Fibroblast of lung (primary cell): ENCODE data around the gene POLE3.

Experiments
- CTCF ChIP-seq, 2 donors: IDR thresholded peaks in 1 of 2; conservative IDR thresholded peaks in 1 of 2; 1 replicate in 1 of 2; 2 replicates in 1 of 2; pipeline ENCODE4 v1.5.1; 2011 to 2012; ENCODE audit warnings: low read length in 2 of 2, control low read depth in 1 of 2, inconsistent platforms in 1 of 2, low read depth in 1 of 2, mild to moderate bottlenecking in 1 of 2
- EZH2 ChIP-seq: IDR thresholded peaks from 2 replicates; pipeline ENCODE4 v1.5.1; 2012; ENCODE audit warnings: low read length, control low read depth, mild to moderate bottlenecking; ENCODE audit errors: missing control alignments

- TF ChIP-seq CTCF (conservative IDR thresholded peaks at IDR 0.05 in 1 of 2, IDR thresholded peaks at IDR 0.05 in 1 of 2; ENCODE audit: low read depth in 1 of 2, low read length in 2 of 2) (no peak), EZH2 (no peak)
These were observed 11.3 kb upstream of the POLE3 start for GRCh38 chr9:113421726-113422125.
